Panc1 (cell line): ENCODE results near the gene GXYLT1. TPM values are rescaled to one million over a fixed set of nuclear protein-coding genes. Genes with fewer than 3 reads are reported as not detected.

Experiments
- ATAC-seq: fragments of 200-7000 bp; cut with Tn5 transposase; 2 replicates; pipeline ENCODE4 v1.9.1; 2020; ENCODE audit warnings: mild to moderate bottlenecking, moderate library complexity
- BruUV-seq: library from RNA; stranded (reverse); fragments of 400-500 nt; replicated peaks from 2 replicates; lab custom pipeline; 2021; lab: Mats Ljungman, UMichigan
- CTCF ChIA-PET: fragments of 300-600 bp; sonication (Branson Sonifier 250); formaldehyde crosslinking; loops from one replicate; lab custom pipeline; 2022; ENCODE audit warnings: antibody characterized with exemption; lab: Charles Lee
- POLR2A ChIA-PET: fragments of 300-600 bp; sonication (Branson Sonifier 250); formaldehyde crosslinking; loops from one replicate; lab custom pipeline; 2022; ENCODE audit warnings: antibody characterized with exemption; lab: Charles Lee
- DNase-seq: peaks from one replicate; pipeline ENCODE4 v3.0.0-alpha.2; 2010; ENCODE audit warnings: low read depth, low spot score
- H3K27ac ChIP-seq: 2 replicates; pipeline ENCODE4 v1.5.1; 2011; ENCODE audit warnings: mild to moderate bottlenecking, low read length, inconsistent platforms
- H3K27me3 ChIP-seq: fragments of 200-500 bp; sonication (Bioruptor generic); 2 replicates; pipeline ENCODE4 v1.6.0; 2014; ENCODE audit warnings: low read length, inconsistent platforms; ENCODE audit not compliant: control insufficient read depth, insufficient read depth
- H3K36me3 ChIP-seq: fragments of 200-500 bp; sonication (Bioruptor generic); 2 replicates; pipeline ENCODE4 v1.5.1; 2014; ENCODE audit warnings: inconsistent platforms, mild to moderate bottlenecking, low read length, moderate library complexity; ENCODE audit not compliant: control insufficient read depth, insufficient read depth
- H3K4me1 ChIP-seq: 2 replicates; pipeline ENCODE4 v1.5.1; 2011; ENCODE audit warnings: inconsistent platforms, mild to moderate bottlenecking, low read length, moderate library complexity; ENCODE audit not compliant: control insufficient read depth, insufficient read depth
- H3K4me3 ChIP-seq, 2 experiments: 2 replicates each; pipeline ENCODE4 v1.5.1; 2011 to 2012; ENCODE audit warnings: low read depth in 2 of 2, low read length in 2 of 2, mild to moderate bottlenecking in 2 of 2, inconsistent platforms in 1 of 2, moderate library complexity in 1 of 2
- H3K9me3 ChIP-seq: fragments of 200-500 bp; sonication (Bioruptor generic); 2 replicates; pipeline ENCODE4 v1.5.1; 2014; ENCODE audit warnings: low read depth, mild to moderate bottlenecking, inconsistent platforms, low read length, moderate library complexity; ENCODE audit not compliant: control insufficient read depth, insufficient read depth
- POLR2AphosphoS5 ChIP-seq: IDR thresholded peaks from 2 replicates; pipeline ENCODE4 v1.6.1; 2012; ENCODE audit warnings: mild to moderate bottlenecking, low read depth, low read length, moderate library complexity
- SIN3A ChIP-seq: IDR thresholded peaks from 2 replicates; pipeline ENCODE4 v1.6.1; 2012; ENCODE audit warnings: low read depth, mild to moderate bottlenecking, low read length, moderate library complexity, borderline replicate concordance; ENCODE audit not compliant: insufficient read depth
- TCF7L2 ChIP-seq: IDR thresholded peaks from 2 replicates; pipeline ENCODE4 v1.6.1; 2011; ENCODE audit warnings: mild to moderate bottlenecking, low read depth, low read length, inconsistent platforms
- in situ Hi-C: cut with HindIII; loops from 2 replicates; pipeline ENCODE4 v1.10.0; 2016; ENCODE audit warnings: low sequenced_read_pairs, low pct_unique_long_range_greater_than_20kb
- intact Hi-C: fragments of 100-400 bp; cut with micrococcal nuclease; formaldehyde crosslinking; loops from one replicate; pipeline ENCODE4 v1.10.0; 2022; ENCODE audit not compliant: unreplicated experiment
- total RNA-seq: library from RNA; stranded (reverse); gene quantifications from one replicate; pipeline ENCODE4 v1.2.1, GENCODE V29; 2021; ENCODE audit not compliant: unreplicated experiment
- TF ChIP-seq, protein P1 (sequence below): fragments of 450-650 bp; IDR thresholded peaks from 2 replicates; pipeline ENCODE4 v1.5.1; 2017; ENCODE audit warnings: mild to moderate bottlenecking
- TF ChIP-seq, protein P2 (sequence below), 2 experiments: IDR thresholded peaks; 2 replicates each; pipeline ENCODE4 v1.6.1; 2011 to 2012; ENCODE audit warnings: low read depth in 2 of 2, control low read depth in 1 of 2, low read length in 1 of 2, mild to moderate bottlenecking in 1 of 2, moderate library complexity in 1 of 2; ENCODE audit not compliant: insufficient read depth in 1 of 2

GXYLT1 gene
- total RNA-seq, 1 experiment from 2014 or later, result 17.4 TPM

DNA sequence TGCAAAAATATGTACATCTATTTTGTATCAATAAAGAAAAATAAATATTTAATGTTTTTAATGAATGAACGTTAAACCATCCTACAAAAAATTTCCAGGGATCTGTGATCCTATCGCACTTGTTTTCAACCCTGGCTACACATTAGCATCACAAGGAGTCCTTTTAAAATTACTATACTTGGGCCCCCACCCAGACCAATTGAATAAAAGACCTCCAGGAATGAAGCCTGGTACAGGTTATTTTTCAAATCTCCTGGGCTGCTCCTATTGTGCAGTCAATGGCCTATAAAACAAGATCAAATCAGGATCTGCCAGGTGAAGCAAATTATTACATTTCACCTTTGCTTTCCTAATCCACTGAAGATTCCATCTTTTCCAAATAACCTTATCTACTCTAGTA is 33.4 kb upstream of the GXYLT1 start:
- ATAC-seq (no peak), DNase-seq (no peak)
- intact Hi-C loops, result no loop called here
- H3K27ac ChIP-seq, result no peak overlapping the region
- POLR2A ChIA-PET, result no interaction called here
- no peaks in the 10 kb centered on the region for H3K4me1 ChIP-seq
- no peak overlapping the region for H3K4me3 ChIP-seq
- CTCF ChIA-PET, result no interaction called here
- H3K9me3 ChIP-seq, result no peaks in the 10 kb centered on the region
- H3K27me3 ChIP-seq, result no peaks in the 10 kb centered on the region
- TF ChIP-seq SIN3A, result no peak
- TF ChIP-seq, protein P1, sequence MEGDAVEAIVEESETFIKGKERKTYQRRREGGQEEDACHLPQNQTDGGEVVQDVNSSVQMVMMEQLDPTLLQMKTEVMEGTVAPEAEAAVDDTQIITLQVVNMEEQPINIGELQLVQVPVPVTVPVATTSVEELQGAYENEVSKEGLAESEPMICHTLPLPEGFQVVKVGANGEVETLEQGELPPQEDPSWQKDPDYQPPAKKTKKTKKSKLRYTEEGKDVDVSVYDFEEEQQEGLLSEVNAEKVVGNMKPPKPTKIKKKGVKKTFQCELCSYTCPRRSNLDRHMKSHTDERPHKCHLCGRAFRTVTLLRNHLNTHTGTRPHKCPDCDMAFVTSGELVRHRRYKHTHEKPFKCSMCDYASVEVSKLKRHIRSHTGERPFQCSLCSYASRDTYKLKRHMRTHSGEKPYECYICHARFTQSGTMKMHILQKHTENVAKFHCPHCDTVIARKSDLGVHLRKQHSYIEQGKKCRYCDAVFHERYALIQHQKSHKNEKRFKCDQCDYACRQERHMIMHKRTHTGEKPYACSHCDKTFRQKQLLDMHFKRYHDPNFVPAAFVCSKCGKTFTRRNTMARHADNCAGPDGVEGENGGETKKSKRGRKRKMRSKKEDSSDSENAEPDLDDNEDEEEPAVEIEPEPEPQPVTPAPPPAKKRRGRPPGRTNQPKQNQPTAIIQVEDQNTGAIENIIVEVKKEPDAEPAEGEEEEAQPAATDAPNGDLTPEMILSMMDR, result no peak
- TF ChIP-seq, protein P2, sequence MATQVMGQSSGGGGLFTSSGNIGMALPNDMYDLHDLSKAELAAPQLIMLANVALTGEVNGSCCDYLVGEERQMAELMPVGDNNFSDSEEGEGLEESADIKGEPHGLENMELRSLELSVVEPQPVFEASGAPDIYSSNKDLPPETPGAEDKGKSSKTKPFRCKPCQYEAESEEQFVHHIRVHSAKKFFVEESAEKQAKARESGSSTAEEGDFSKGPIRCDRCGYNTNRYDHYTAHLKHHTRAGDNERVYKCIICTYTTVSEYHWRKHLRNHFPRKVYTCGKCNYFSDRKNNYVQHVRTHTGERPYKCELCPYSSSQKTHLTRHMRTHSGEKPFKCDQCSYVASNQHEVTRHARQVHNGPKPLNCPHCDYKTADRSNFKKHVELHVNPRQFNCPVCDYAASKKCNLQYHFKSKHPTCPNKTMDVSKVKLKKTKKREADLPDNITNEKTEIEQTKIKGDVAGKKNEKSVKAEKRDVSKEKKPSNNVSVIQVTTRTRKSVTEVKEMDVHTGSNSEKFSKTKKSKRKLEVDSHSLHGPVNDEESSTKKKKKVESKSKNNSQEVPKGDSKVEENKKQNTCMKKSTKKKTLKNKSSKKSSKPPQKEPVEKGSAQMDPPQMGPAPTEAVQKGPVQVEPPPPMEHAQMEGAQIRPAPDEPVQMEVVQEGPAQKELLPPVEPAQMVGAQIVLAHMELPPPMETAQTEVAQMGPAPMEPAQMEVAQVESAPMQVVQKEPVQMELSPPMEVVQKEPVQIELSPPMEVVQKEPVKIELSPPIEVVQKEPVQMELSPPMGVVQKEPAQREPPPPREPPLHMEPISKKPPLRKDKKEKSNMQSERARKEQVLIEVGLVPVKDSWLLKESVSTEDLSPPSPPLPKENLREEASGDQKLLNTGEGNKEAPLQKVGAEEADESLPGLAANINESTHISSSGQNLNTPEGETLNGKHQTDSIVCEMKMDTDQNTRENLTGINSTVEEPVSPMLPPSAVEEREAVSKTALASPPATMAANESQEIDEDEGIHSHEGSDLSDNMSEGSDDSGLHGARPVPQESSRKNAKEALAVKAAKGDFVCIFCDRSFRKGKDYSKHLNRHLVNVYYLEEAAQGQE (IDR thresholded peaks at IDR 0.05; ENCODE audit: insufficient read depth in 1 of 2, low read depth in 2 of 2, low read length in 1 of 2), result no peak
- no peak for TF ChIP-seq TCF7L2
- no peak for TF ChIP-seq POLR2AphosphoS5
- H3K36me3 ChIP-seq, result no peaks in the 10 kb centered on the region
- in situ Hi-C loops, result no loop called here
- no TSS peak for BruUV-seq

DNA sequence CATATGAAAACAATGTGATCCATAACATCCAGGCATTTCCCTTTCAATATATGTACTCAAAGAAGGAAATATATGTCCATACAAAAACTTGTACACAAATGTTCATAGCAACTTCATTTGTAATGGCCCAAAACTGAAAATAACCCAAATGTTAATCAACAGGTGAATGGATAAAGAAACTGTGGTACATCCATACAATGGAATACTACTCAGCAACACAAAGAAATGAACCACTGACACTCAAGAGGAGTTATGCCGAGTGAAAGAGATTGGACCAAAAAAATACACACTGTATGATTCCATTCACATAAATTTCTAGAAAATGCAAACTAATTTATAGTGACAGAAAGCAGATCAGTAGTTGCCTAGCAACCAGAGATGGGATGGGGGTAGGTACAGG is 30.3 kb upstream of the GXYLT1 start:
- CTCF ChIA-PET, result no interaction called here

More for the DNA sequence above, 30.3 kb upstream of the GXYLT1 start:
- DNase-seq, result no peak
- POLR2A ChIA-PET, result no interaction called here
- no peaks in the 10 kb centered on the region for H3K27me3 ChIP-seq
- no peak overlapping the region for H3K27ac ChIP-seq
- H3K4me3 ChIP-seq, result no peak overlapping the region
- no peaks in the 10 kb centered on the region for H3K9me3 ChIP-seq
- in situ Hi-C loops (no loop called here), intact Hi-C loops (no loop called here)
- TF ChIP-seq POLR2AphosphoS5, result no peak
- TF ChIP-seq, protein P2 (IDR thresholded peaks at IDR 0.05; ENCODE audit: insufficient read depth in 1 of 2, low read depth in 2 of 2, low read length in 1 of 2), result no peak
- TF ChIP-seq TCF7L2, result no peak
- TF ChIP-seq, protein P1, result no peak
- TF ChIP-seq SIN3A, result no peak
- no peaks in the 10 kb centered on the region for H3K4me1 ChIP-seq
- BruUV-seq, result no TSS peak
- ATAC-seq, result no peak
- no peaks in the 10 kb centered on the region for H3K36me3 ChIP-seq
